ENCODE measurements around the gene UCKL1. TPM values are rescaled to one million over a fixed set of nuclear protein-coding genes. Genes with fewer than 3 reads are reported as not detected.

UCKL1 gene
- total and polyA plus RNA-seq, 2 donors from 2014 or later, result 39.3 to 39.8 TPM

GRCh38 chr20:63933646-63934045 lies 22.6 kb downstream of the UCKL1 start:
- no peak overlapping the region for H3K27ac ChIP-seq (ENCODE audit: low read depth in 2 of 2, low read length in 2 of 2)
- H3K36me3 ChIP-seq (ENCODE audit: control insufficient read depth in 2 of 3, insufficient read depth in 3 of 3, low read length in 3 of 3), result peaks cover 2 to 44% (median 17%) of the 10 kb centered on the region in 3 donors
- DNase-seq, result no peak
- no peak for FAIRE-seq
- no peak overlapping the region for H3K4me3 ChIP-seq (ENCODE audit: low read length in 3 of 3)
- TF ChIP-seq CTCF (IDR thresholded peaks at IDR 0.05; ENCODE audit: borderline replicate concordance, extremely low read depth, insufficient read depth), result no peak
- H3K9ac ChIP-seq (ENCODE audit: low read length in 3 of 3), result no peak overlapping the region
- H3K9me3 ChIP-seq (ENCODE audit: control insufficient read depth in 2 of 3, insufficient read depth in 1 of 3, low read length in 3 of 3), result no peaks in the 10 kb centered on the region
- intact Hi-C loops (cut with DNase I), result no loop called here
- no peaks in the 10 kb centered on the region for H3K27me3 ChIP-seq (ENCODE audit: control insufficient read depth, insufficient read depth, low read length)
- no peaks in the 10 kb centered on the region for H3K4me1 ChIP-seq (ENCODE audit: control insufficient read depth in 2 of 3, insufficient read depth in 2 of 3, low read depth in 1 of 3, low read length in 3 of 3)

DNA sequence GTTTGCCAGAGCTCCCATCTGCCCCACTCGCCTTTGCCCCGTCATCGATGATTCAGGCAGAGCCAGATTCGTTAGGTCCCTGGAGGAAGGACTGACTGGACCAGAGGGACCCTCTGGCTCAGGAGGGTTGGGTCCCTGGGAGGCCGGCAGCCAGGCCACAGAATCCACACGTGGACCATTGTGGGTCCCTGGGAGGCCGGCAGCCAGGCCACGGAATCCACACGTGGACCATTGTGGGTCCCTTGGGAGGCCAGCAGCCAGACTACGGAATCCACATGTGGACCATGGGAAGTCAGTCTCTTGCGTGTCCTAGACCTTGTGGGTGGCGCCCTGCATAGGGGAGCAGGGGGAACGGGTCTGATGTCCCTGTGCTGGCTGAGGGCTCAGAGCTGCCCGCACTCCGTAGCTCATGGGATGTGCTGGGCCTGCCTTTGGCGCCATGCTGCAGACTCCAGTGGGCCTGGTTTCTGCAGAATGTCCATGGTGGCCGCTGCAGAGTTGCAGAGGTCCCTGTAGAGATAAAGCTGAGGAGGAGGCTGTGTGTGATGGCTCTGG lies 23.5 kb downstream of the UCKL1 start:
- no peak for TF ChIP-seq CTCF (IDR thresholded peaks at IDR 0.05; ENCODE audit: borderline replicate concordance, extremely low read depth, insufficient read depth)
- H3K36me3 ChIP-seq (ENCODE audit: control insufficient read depth in 2 of 3, insufficient read depth in 3 of 3, low read length in 3 of 3), result peaks cover 2 to 51% (median 24%) of the 10 kb centered on the region in 3 donors
- intact Hi-C loops (cut with DNase I), result no loop called here
- H3K4me1 ChIP-seq (ENCODE audit: control insufficient read depth in 2 of 3, insufficient read depth in 2 of 3, low read depth in 1 of 3, low read length in 3 of 3), result no peaks in the 10 kb centered on the region
- peak in 1 of 5 donors; percentile 65 for DNase-seq
- no peaks in the 10 kb centered on the region for H3K27me3 ChIP-seq (ENCODE audit: control insufficient read depth, insufficient read depth, low read length)
- no peak overlapping the region for H3K27ac ChIP-seq (ENCODE audit: low read depth in 2 of 2, low read length in 2 of 2)
- no peak overlapping the region for H3K4me3 ChIP-seq (ENCODE audit: low read length in 3 of 3)
- H3K9ac ChIP-seq (ENCODE audit: low read length in 3 of 3), result no peak overlapping the region
- H3K9me3 ChIP-seq (ENCODE audit: control insufficient read depth in 2 of 3, insufficient read depth in 1 of 3, low read length in 3 of 3), result no peaks in the 10 kb centered on the region
- FAIRE-seq, result no peak

DNA sequence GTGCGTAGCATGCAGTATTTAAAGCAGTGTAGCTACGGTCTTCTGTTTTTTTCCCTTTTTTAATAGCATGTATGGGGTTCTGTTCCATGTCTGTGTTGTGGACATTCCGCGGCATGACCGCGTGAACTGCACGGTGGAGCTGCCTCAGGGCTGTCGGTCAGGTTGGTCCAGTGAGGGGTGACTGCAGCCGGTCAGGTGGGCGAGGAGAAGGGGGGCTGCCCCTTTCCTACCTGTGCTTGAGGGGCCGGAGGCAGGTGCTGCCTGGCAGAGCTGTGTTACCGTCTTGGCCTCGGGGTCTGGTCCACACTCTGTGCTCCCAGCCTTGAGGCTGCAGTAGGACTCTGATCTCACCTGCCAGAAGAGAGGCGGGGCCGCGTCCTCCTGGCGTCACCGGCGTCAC lies 24.5 kb downstream of the UCKL1 start:
- Histone ChIP-seq H3K9ac (ENCODE audit: low read length in 3 of 3) (no peak overlapping the region), H3K9me3 (ENCODE audit: control insufficient read depth in 2 of 3, insufficient read depth in 1 of 3, low read length in 3 of 3) (no peaks in the 10 kb centered on the region), H3K4me3 (ENCODE audit: low read length in 3 of 3) (no peak overlapping the region), H3K36me3 (ENCODE audit: control insufficient read depth in 2 of 3, insufficient read depth in 3 of 3, low read length in 3 of 3) (peaks cover 2 to 51% (median 24%) of the 10 kb centered on the region in 3 donors), H3K4me1 (ENCODE audit: control insufficient read depth in 2 of 3, insufficient read depth in 2 of 3, low read depth in 1 of 3, low read length in 3 of 3) (no peaks in the 10 kb centered on the region), H3K27ac (ENCODE audit: low read depth in 2 of 2, low read length in 2 of 2) (no peak overlapping the region), H3K27me3 (ENCODE audit: control insufficient read depth, insufficient read depth, low read length) (no peaks in the 10 kb centered on the region)
- peak in 1 of 5 donors; percentile 76 for DNase-seq
- no peak for FAIRE-seq
- intact Hi-C loops (cut with DNase I), result no loop called here
- TF ChIP-seq CTCF (IDR thresholded peaks at IDR 0.05; ENCODE audit: borderline replicate concordance, extremely low read depth, insufficient read depth), result no peak

Measured in kidney (tissue), 14 donors.